OCI-LY7 (cell line): Measurements from ENCODE around the gene CDK12. TPM values are rescaled to one million over a fixed set of nuclear protein-coding genes. Genes with fewer than 3 reads are reported as not detected.

Source experiments
- BruUV-seq: library from RNA; stranded (reverse); fragments of 400-500 nt; replicated peaks from 2 replicates; lab custom pipeline; 2021; lab: Mats Ljungman, UMichigan
- CTCF ChIA-PET: fragments of 300-600 bp; sonication (Branson Sonifier 250); formaldehyde crosslinking; loops from one replicate; lab custom pipeline; 2022; ENCODE audit warnings: antibody characterized with exemption; ENCODE audit not compliant: unreplicated experiment; lab: Charles Lee
- POLR2A ChIA-PET: fragments of 300-600 bp; sonication (Branson Sonifier 250); formaldehyde crosslinking; loops from one replicate; lab custom pipeline; 2022; ENCODE audit warnings: antibody characterized with exemption; lab: Charles Lee
- DNase-seq: peaks from one replicate; pipeline ENCODE4 v3.0.0-alpha.2; 2015; ENCODE audit warnings: low spot score
- H2AFZ ChIP-seq: fragments of 200-600 bp; sonication (generic), shearing (Covaris generic); 2 replicates; pipeline ENCODE4 v1.6.1; 2014; ENCODE audit warnings: mild to moderate bottlenecking, antibody characterized with exemption, low read length, moderate library complexity
- H3K27ac ChIP-seq: fragments of 200-600 bp; sonication (generic); 2 replicates; pipeline ENCODE4 v1.5.1; 2014; ENCODE audit warnings: mixed run types, low read depth, mild to moderate bottlenecking, moderate library complexity, low read length, inconsistent platforms; ENCODE audit not compliant: poor library complexity, severe bottlenecking
- H3K36me3 ChIP-seq: fragments of 200-600 bp; sonication (generic); 2 replicates; pipeline ENCODE4 v1.6.1; 2014; ENCODE audit warnings: mild to moderate bottlenecking, antibody characterized with exemption, low read length, moderate library complexity, mixed read lengths; ENCODE audit not compliant: insufficient read depth
- H3K4me1 ChIP-seq: fragments of 200-600 bp; sonication (generic); 2 replicates; pipeline ENCODE4 v1.5.1; 2014; ENCODE audit warnings: mild to moderate bottlenecking, low read length; ENCODE audit not compliant: insufficient read depth, poor library complexity, severe bottlenecking
- H3K4me2 ChIP-seq: fragments of 200-600 bp; sonication (generic); 2 replicates; pipeline ENCODE4 v1.6.1; 2014; ENCODE audit warnings: mild to moderate bottlenecking, low read length
- H3K4me3 ChIP-seq: fragments of 200-600 bp; sonication (generic); 2 replicates; pipeline ENCODE4 v1.5.1; 2014; ENCODE audit warnings: mild to moderate bottlenecking, low read depth, low read length; ENCODE audit not compliant: poor library complexity, severe bottlenecking
- H3K79me2 ChIP-seq: fragments of 200-600 bp; sonication (generic); 2 replicates; pipeline ENCODE4 v1.6.1; 2016; ENCODE audit warnings: low read depth, mild to moderate bottlenecking, low read length, moderate library complexity, mixed read lengths; ENCODE audit not compliant: insufficient read depth
- H3K9me2 ChIP-seq: fragments of 200-600 bp; sonication (generic); 2 replicates; pipeline ENCODE4 v1.6.1; 2016; ENCODE audit warnings: mild to moderate bottlenecking, low read length, mixed read lengths; ENCODE audit not compliant: insufficient read depth
- H3K9me3 ChIP-seq: fragments of 200-600 bp; sonication (generic); 2 replicates; pipeline ENCODE4 v1.6.1; 2014; ENCODE audit warnings: mild to moderate bottlenecking, mixed run types, low read length, mixed read lengths
- H4K20me1 ChIP-seq: fragments of 200-600 bp; sonication (generic); 2 replicates; pipeline ENCODE4 v1.6.1; 2014; ENCODE audit warnings: mild to moderate bottlenecking, antibody characterized with exemption, low read length, moderate library complexity, mixed read lengths; ENCODE audit not compliant: insufficient read depth
- EZH2phosphoT487 ChIP-seq: fragments of 200-600 bp; sonication (generic); IDR thresholded peaks from 2 replicates; pipeline ENCODE4 v1.6.1; 2018; ENCODE audit warnings: low read depth, borderline replicate concordance, mild to moderate bottlenecking, mixed run types, antibody characterized with exemption, low read length, moderate library complexity, mixed read lengths
- intact Hi-C: fragments of 100-400 bp; cut with micrococcal nuclease; formaldehyde crosslinking; loops from one replicate; pipeline ENCODE4 v1.10.0; 2022; ENCODE audit not compliant: unreplicated experiment
- total RNA-seq, 2 experiments: library from RNA; depleted of rRNA in 1 of 2; stranded (reverse); fragments of >200 nt in 1 of 2; shearing (Covaris generic) in 1 of 2; gene quantifications; 2 replicates each; pipeline ENCODE4 v1.2.3, GENCODE V29; 2014 to 2022
- TF ChIP-seq, protein P1 (sequence below): fragments of 200-600 bp; sonication (generic); conservative IDR thresholded peaks from 2 replicates; pipeline ENCODE4 v1.5.1; 2014; ENCODE audit warnings: mild to moderate bottlenecking, antibody characterized with exemption, low read length, moderate library complexity, mixed read lengths

The CDK12 gene
- total RNA-seq, 2 experiments from 2014 or later: 72.0 to 89.5 TPM

GRCh38 chr17:39538866-39539265 is 77.6 kb downstream of the CDK12 start:
- Histone ChIP-seq H3K4me2 (no peak overlapping the region), H3K4me1 (no peaks in the 10 kb centered on the region), H3K9me2 (no peaks in the 10 kb centered on the region), H4K20me1 (no peaks in the 10 kb centered on the region), H3K36me3 (peaks cover 3% of the 10 kb centered on the region; the same call in 1 of the 2 replicates), H3K4me3 (no peak overlapping the region), H3K79me2 (no peaks in the 10 kb centered on the region), H3K9me3 (no peaks in the 10 kb centered on the region), H2AFZ (no peak overlapping the region), H3K27ac (no peak overlapping the region)
- intact Hi-C loops: no loop called here
- CTCF ChIA-PET: no interaction called here
- BruUV-seq: no TSS peak
- POLR2A ChIA-PET: no interaction called here
- no peak for DNase-seq
- TF ChIP-seq EZH2phosphoT487: no peak
- TF ChIP-seq, protein P1, sequence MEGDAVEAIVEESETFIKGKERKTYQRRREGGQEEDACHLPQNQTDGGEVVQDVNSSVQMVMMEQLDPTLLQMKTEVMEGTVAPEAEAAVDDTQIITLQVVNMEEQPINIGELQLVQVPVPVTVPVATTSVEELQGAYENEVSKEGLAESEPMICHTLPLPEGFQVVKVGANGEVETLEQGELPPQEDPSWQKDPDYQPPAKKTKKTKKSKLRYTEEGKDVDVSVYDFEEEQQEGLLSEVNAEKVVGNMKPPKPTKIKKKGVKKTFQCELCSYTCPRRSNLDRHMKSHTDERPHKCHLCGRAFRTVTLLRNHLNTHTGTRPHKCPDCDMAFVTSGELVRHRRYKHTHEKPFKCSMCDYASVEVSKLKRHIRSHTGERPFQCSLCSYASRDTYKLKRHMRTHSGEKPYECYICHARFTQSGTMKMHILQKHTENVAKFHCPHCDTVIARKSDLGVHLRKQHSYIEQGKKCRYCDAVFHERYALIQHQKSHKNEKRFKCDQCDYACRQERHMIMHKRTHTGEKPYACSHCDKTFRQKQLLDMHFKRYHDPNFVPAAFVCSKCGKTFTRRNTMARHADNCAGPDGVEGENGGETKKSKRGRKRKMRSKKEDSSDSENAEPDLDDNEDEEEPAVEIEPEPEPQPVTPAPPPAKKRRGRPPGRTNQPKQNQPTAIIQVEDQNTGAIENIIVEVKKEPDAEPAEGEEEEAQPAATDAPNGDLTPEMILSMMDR: no peak

- Histone ChIP-seq H3K4me1 (no peaks in the 10 kb centered on the region), H3K9me3 (no peaks in the 10 kb centered on the region), H4K20me1 (no peaks in the 10 kb centered on the region), H3K9me2 (no peaks in the 10 kb centered on the region), H3K36me3 (peaks cover 4% of the 10 kb centered on the region; the same call in 1 of the 2 replicates), H3K4me3 (no peak overlapping the region), H3K27ac (no peak overlapping the region), H3K4me2 (no peak overlapping the region), H2AFZ (no peak overlapping the region), H3K79me2 (no peaks in the 10 kb centered on the region)
- BruUV-seq: no TSS peak
- DNase-seq: no peak
- TF ChIP-seq, protein P1: no peak
- no peak for TF ChIP-seq EZH2phosphoT487
- intact Hi-C loops: no loop called here
- ChIA-PET POLR2A (interaction anchor here (0.6 kb wide), 1 partner anchor 610 kb away, joined by 3 read pairs; no protein-coding TSS in a partner anchor), CTCF (no interaction called here)
Observed at GRCh38 chr17:39540611-39541010, 79.3 kb downstream of the CDK12 start.

GRCh38 chr17:39541652-39542051 is 80.4 kb downstream of the CDK12 start:
- intact Hi-C loops: no loop called here

More at GRCh38 chr17:39541652-39542051, 80.4 kb downstream of the CDK12 start:
- ChIA-PET POLR2A (no interaction called here), CTCF (no interaction called here)
- H3K9me2 ChIP-seq: no peaks in the 10 kb centered on the region
- H3K79me2 ChIP-seq: no peaks in the 10 kb centered on the region
- DNase-seq: no peak
- TF ChIP-seq EZH2phosphoT487: no peak
- TF ChIP-seq, protein P1: no peak
- H3K4me2 ChIP-seq: no peak overlapping the region
- BruUV-seq: no TSS peak
- H3K4me3 ChIP-seq: no peak overlapping the region
- H3K27ac ChIP-seq: no peak overlapping the region
- no peaks in the 10 kb centered on the region for H3K4me1 ChIP-seq
- H3K36me3 ChIP-seq: peaks cover 6% of the 10 kb centered on the region; the same call in 1 of the 2 replicates
- no peaks in the 10 kb centered on the region for H4K20me1 ChIP-seq
- no peaks in the 10 kb centered on the region for H3K9me3 ChIP-seq
- no peak overlapping the region for H2AFZ ChIP-seq
